ENCODE measurements around the gene TBC1D5.

TBC1D5 gene

DNA sequence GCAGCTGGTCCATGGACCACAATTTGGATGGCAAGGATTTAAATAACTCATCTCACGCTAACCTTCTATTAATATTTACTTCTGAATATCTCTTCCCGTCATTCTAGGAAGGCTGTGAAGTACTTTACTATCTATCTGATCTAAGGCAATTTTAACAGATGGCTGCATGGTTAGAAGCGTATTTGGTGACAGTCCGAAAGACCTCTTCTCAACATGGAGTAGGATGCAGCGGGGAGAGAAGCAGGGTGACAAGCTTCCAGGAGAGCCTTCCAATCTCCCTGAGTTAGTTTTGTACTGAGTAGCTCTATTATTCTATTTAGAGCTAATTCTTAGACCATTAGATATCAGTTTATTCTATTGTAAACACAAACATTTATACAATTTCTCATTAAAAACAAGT, 548.3 kb downstream of the TBC1D5 start:
- no peak for DNase-seq (ENCODE audit: low read depth)
- TF ChIP-seq, protein P1, sequence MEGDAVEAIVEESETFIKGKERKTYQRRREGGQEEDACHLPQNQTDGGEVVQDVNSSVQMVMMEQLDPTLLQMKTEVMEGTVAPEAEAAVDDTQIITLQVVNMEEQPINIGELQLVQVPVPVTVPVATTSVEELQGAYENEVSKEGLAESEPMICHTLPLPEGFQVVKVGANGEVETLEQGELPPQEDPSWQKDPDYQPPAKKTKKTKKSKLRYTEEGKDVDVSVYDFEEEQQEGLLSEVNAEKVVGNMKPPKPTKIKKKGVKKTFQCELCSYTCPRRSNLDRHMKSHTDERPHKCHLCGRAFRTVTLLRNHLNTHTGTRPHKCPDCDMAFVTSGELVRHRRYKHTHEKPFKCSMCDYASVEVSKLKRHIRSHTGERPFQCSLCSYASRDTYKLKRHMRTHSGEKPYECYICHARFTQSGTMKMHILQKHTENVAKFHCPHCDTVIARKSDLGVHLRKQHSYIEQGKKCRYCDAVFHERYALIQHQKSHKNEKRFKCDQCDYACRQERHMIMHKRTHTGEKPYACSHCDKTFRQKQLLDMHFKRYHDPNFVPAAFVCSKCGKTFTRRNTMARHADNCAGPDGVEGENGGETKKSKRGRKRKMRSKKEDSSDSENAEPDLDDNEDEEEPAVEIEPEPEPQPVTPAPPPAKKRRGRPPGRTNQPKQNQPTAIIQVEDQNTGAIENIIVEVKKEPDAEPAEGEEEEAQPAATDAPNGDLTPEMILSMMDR (IDR thresholded peaks at IDR 0.05; ENCODE audit: low read depth, low read length, missing control alignments) = no peak

DNA sequence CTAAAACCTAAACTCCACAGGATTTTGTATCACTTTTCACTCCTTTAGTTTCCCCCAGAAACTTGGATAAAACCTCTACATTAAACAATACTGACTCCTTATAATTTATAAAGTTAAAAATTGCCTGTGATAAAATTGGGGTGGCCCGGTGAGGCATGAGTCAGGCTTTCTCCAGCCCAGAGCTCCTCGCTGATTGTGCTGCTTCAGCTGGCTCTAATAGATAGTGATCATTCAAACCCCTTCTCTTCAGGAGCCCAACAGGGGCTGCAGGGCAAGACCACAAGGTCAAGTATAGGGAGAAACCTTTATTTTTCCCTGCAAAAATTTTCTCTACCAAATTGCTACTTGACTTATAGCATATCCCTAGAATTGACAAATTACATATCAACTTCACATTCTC, 549.4 kb downstream of the TBC1D5 start:
- no peak for DNase-seq (ENCODE audit: low read depth)
- TF ChIP-seq, protein P1 (IDR thresholded peaks at IDR 0.05; ENCODE audit: low read depth, low read length, missing control alignments) = no peak
- no peak overlapping the region for H3K4me3 ChIP-seq (ENCODE audit: low read depth, low read length)

More for the DNA sequence above, 548.3 kb downstream of the TBC1D5 start:
- H3K4me3 ChIP-seq (ENCODE audit: low read depth, low read length) = no peak overlapping the region

DNA sequence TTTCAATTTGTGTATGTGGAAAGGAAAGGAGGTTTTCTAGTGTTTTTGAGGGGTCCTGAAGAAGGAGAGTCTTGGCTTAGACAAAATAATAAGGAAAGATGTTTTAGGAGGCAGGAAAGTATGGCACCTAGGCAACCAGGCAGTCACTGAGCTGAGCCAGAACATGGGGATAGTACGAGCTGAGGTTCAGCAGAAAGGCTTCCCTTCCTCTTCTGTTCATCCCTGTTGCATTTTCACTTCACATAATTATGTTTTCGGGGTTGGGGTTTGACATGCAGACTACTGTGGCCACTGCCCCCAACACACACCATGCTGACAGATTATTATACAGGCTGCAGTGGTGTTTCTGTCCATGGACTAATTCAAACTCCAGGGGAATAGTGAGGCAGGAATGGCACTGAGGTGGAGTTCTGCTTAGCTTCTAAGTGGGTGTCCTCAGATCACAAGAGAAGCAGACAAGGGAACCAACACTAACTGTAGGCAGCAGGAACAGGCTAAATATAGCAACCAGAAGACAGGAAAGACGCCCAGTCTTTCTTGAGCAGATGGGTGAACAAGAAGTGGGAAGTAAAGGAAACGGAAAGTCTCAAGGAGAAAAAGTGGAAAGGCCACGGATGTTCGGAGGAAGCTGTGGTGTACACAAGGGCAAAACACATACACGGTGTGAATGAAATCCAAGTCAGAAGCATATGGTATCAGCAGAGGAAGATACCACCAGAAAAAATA, 551.9 kb downstream of the TBC1D5 start:
- TF ChIP-seq, protein P1 (IDR thresholded peaks at IDR 0.05; ENCODE audit: low read depth, low read length, missing control alignments) = no peak
- no peak for DNase-seq (ENCODE audit: low read depth)
- H3K4me3 ChIP-seq (ENCODE audit: low read depth, low read length) = no peak overlapping the region

DNA sequence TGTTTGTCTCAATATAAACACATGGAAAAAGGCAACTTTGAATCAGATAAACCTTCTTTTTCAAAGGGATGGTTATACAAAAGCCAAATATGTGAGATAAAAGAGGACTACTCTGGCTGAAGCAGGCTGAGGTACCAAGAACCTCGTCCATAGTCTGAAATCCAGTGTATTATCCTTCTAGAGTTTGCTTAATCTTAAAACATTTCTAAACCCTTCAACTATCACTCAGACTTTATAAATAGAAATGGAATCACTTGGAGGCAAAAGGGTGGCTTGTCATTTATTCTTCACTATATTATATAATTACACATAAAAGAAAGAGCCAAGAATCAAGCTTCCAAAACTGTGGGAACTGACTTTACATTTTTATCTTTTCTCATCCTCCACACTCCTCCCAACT, 554.1 kb downstream of the TBC1D5 start:
- H3K4me3 ChIP-seq (ENCODE audit: low read depth, low read length) = no peak overlapping the region
- no peak for DNase-seq (ENCODE audit: low read depth)
- TF ChIP-seq, protein P1 (IDR thresholded peaks at IDR 0.05; ENCODE audit: low read depth, low read length, missing control alignments) = no peak

DNA sequence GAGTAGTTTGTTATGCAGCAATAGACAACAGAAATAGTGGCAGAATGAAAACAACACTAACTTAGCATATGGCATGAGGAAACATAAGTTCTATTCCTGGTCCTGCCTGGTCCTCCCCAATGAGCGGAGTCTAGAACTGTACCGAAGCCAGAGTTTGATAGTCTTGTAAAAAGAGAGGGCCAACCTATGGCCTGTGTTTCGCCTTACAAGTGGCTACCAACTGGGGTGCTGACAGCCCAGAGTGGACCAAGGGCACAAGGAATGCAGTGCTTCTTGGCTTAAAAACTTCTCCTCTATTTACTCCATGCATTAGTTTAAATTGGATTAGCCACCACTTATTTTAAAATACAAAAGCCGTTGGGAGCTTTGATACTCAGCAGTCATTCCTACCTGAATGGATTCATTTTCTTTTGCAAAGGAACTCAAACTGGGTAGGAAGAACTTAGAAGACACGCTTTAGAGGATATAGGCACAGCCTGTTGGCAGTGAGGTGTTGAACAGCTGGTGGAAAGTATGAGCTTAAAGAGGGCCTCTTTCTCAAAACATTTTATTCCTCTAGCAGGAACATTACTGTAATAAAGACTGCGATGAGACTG, 554.7 kb downstream of the TBC1D5 start:
- DNase-seq (ENCODE audit: low read depth) = no peak

DNA sequence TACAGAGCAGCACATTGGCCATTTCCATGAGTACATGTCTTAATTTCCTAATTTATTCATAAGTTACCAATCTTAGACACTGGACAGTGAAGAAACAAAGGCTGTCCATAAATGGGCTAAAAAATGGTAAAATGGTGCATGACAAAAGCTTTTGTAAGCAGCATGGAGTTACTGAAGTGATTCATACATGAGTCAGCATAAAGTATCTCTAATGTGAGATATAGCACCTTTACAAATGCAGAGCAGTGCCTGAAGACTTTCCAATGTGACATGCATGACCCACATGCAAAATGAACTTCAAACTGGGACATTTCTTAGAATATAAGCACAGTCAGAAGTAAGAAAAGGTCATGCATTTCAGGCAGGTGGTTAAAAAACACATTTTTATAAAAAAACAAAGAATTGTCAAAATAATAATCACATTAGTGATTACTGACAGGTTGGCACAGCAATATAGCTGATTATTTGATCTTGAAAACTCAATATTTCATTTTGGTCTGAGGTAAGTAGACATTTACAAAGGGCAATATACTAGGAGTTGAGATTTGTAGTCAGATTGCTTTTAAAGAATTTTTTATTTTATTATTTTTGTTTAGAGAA, 558.4 kb downstream of the TBC1D5 start:
- DNase-seq (ENCODE audit: low read depth) = no peak

More for the DNA sequence above, 554.7 kb downstream of the TBC1D5 start:
- no peak overlapping the region for H3K4me3 ChIP-seq (ENCODE audit: low read depth, low read length)
- TF ChIP-seq, protein P1 (IDR thresholded peaks at IDR 0.05; ENCODE audit: low read depth, low read length, missing control alignments) = no peak

More for the DNA sequence above, 558.4 kb downstream of the TBC1D5 start:
- H3K4me3 ChIP-seq (ENCODE audit: low read depth, low read length) = no peak overlapping the region
- TF ChIP-seq, protein P1 (IDR thresholded peaks at IDR 0.05; ENCODE audit: low read depth, low read length, missing control alignments) = no peak

All from GM12864 (cell line).